Head of caudate nucleus (tissue), 42 donors: ENCODE data around the gene KCTD1.

Experiments
- DNase-seq, 42 donors: peaks; one replicate each; pipeline versions ENCODE4 v3.0.0 to v3.0.0-alpha.2; 2020 to 2021; ENCODE audit warnings: mixed read lengths in 7 of 42
- intact Hi-C: fragments of 100-400 bp; cut with DNase I; formaldehyde crosslinking; loops from one replicate; pipeline ENCODE4 v1.15.0; 2022

KCTD1 gene

GRCh38 chr18:26551695-26552081 is 3.3 kb upstream of the KCTD1 start:
- no peak for DNase-seq
- intact Hi-C loops = no loop called here

GRCh38 chr18:26550998-26551694 is 2.8 kb upstream of the KCTD1 start:
- DNase-seq = peak in 1 of 42 donors; percentile 17

DNA sequence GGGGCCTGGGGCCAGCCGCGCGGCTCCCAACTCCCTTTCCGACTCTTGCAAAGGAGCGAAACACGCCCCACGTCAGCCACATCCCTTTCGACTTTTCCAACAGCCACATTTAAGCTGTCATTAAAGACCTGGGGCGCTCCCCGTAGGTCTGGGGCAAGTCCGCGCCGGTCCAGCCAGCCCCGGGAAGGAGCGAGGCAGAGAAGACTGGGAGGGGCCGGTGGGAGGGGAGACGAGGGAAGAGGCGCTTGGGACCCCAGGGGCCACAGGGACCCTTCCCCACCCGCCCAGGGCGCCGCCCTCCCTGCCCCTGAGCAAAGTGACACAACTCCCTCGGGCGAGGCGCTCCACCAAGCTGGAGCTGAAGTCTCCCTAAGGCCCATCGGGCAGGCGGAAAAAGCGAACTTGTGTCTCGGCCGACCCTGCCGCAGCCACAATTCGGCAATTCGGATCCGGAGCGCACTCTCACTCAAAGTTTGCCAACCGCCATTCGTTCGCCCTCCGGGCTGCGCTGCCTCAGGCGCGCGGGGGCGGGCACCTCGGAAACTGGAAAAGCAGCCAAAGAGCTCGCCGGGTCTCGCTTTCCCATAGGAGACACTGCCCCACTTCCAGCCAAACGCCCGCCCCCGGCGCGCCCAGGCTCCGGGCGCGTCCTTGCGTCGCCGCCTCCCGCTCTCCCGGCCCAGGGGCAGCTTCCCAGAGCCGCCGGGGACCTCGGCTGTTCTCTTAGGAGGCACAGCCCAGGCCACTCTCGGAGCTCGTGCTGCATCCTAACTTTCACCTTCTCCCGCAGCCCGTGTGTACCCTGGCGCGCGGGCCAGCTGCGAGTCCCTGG is 1.1 kb upstream of the KCTD1 start:
- DNase-seq = peak in 41 of 42 donors; percentile 30 to 85 (median 66)
- intact Hi-C loops = loop anchor here (5.0 to 10.0 kb wide), 2 partner anchors 108 to 145 kb away; no protein-coding TSS in a partner anchor

More at GRCh38 chr18:26550998-26551694, 2.8 kb upstream of the KCTD1 start:
- intact Hi-C loops = no loop called here

DNA sequence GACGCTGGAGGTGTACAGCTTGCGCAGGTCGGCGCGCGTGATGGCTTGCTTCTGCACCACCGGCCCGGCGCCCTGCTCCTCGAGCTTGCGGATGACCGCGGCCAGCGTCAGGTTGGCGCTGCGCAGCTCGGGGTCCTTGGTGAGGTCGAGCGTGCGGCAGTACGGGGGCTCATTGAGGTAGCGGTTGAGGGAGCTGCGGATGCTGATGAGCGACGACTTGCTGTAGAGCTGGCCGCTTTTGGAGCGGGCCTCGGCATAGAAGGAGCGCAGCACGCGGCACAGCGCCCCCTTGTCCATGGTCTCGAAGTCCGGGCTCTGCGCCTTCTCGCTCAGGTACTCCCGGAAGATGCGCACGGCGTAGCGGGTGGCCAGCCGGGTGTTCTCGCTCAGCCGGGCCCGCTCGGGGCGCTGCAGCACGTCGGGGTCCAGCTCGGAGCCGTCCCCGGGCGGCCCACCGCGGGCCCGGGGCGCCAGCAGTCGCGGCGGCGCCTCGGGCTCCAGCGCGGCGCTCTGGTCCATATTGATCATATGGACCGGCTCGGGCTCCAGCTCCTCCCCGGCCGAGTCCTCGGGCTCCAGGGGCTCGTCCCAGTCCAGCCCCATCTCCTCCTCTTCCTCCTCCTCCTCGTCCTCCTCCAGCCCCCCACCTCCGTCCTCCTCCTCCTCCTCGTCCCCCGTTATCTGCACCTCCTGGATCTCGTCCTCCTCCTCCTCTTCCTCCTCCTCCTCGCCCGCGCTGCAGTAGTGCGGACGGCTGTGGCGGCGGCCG is 523 bp downstream of the KCTD1 start:
- peak; percentile 46 to 91 (median 80) for DNase-seq
- intact Hi-C loops = loop anchor here (5.0 to 10.0 kb wide), 2 partner anchors 109 to 143 kb away; no protein-coding TSS in a partner anchor

DNA sequence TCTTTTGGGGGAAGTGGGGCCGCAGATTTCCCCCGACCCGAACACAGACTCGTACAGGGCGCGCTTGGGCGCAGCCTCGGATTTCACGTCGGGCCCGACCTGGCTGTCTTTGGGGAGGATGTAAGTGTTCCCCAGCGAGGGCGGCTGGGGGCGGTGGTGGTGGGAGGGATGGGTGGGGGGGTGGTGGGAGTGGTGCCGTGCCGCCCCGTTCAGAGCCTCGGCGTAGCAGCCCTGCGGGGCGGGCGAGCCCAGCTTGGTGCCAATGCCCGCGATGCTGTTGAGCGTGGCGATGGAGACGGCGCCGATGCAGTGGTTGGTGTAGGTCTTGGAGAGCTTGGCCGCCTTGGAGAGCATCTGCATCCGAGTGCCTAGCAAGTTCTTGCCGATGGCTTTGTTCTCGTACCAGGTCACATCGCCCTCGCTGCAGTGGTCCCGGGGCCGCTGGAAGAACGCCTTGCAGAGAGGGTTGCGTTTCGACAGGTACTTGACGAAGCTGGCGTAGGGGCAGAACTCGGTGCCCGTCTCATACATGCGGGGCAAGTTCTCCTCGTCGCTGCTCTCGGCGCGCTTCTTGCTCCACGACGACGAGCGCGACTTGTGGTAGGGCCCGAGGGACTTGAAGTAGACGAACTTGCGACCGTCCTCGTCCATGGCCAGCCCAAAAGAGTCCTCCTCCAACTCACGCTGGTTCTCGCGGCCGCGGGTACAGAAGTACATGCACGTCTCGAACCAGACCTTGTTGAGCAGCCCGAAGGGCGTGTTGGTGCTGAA is 1.3 kb downstream of the KCTD1 start:
- DNase-seq = peak in 21 of 42 donors; percentile 22 to 60 (median 34)
- intact Hi-C loops = loop anchor here (5.0 to 10.0 kb wide), 2 partner anchors 110 to 142 kb away; no protein-coding TSS in a partner anchor

DNA sequence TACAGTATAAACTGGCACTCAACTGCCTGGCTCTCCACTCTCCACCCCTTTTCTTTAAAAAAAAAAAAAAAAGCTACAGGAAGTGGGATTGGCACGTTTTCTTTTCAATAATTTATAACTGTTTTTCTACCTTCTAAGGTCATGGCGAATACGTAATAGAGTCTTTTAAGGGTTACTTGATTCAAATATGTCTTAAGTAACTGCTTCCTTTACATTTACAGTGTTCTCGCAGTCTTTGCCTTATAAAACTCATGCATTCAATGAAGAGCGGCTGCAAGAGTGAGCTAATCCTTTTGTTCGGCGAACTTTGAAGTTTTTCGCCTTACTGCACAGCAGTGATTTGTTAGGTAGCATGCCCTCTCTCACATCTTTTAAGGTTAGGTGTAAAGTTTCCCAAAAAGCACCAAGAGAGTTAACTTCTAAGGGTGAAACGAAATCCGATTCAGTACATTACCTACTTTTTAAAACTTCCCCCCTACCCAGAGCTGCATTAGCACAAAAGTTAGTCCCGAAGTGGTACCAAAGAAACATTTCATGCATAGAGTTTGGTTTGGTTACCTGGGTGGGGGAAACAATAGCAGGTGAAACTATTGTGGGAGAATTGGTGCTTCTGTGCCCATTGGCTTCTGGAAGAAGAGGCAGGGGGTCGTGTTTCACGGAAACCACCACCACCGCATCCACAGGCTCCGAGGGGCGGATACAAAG is 2.0 kb downstream of the KCTD1 start:
- intact Hi-C loops = loop anchor here (5.0 to 10.0 kb wide), 2 partner anchors 111 to 142 kb away; no protein-coding TSS in a partner anchor
- peak in 1 of 42 donors; percentile 29 for DNase-seq

DNA sequence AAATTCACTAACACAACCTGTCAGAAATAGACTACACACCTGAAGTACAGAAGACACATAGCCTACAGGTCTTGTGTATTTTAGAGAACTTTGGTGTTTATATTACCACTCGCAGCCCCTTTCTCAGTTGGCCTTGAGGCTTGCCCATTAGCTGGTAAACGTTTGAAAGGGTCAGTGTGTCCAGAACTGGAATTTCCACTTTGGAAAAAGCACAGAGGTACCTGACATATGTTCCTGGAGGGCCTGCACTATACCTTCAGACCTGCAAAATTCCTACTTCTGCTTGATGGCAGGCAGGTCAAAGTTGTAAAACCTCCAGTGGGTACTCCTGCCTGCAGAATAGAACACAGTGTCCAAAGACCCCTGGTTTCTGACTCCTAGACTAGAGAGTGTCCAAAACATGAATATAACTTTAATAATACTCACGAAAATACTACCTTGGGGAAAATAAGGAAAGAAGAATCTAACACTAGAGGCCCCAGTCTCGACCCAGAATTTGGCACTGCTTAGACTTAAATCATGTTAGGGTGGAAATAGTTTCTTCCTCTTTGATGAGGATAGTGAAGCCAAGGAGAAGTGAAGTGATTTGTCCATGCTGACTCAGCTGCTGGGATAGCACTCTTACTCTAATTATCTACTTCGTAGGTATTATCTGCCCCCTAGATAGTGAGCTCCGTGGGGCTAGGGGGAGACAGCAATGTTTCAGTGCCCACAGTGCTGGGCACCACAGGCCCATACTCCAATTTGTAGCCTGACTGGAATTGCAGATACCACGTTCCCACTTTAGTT is 2.8 kb downstream of the KCTD1 start:
- DNase-seq = peak in 1 of 42 donors; percentile 40
- intact Hi-C loops = loop anchor here (5.0 to 10.0 kb wide), 2 partner anchors 112 to 141 kb away; no protein-coding TSS in a partner anchor

GRCh38 chr18:26544451-26544850 is 3.9 kb downstream of the KCTD1 start:
- peak in 1 of 42 donors; percentile 37 for DNase-seq
- intact Hi-C loops = loop anchor here (10.0 kb wide), 1 partner anchor 140 kb away; no protein-coding TSS in a partner anchor

- DNase-seq = peak in 1 of 42 donors; percentile 43
- intact Hi-C loops = loop anchor here (10.0 kb wide), 1 partner anchor 139 kb away; no protein-coding TSS in a partner anchor
Measured at GRCh38 chr18:26543373-26543772, 5.0 kb downstream of the KCTD1 start.

DNA sequence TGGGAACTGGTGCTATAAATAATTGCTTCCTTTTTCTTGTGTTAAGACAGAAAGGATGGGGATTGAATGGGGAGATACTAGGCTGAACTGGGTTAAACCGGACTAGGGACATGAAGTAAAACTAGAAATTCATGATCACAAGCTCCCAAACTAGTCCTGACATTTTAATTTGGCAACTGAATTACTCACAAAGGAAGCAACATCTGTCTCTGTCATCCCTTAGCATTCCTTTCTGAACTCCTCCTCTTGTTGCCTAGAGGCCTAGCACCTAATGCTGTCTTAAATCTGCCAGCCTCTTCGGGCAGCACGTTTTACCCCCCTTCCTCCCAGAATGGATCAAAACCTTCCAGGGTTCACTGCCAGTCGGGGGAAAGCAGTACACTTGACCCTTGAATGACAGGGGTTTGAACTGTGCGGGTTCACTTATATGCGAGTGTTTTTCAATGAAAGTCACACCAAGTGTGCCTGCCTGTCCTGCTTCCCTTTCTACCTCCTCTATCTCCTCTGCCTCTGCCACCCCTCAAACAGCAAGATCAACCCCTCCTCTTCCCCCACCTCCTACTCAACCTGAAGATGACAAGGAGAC is 8.2 kb downstream of the KCTD1 start:
- peak in 1 of 42 donors; percentile 40 for DNase-seq
- intact Hi-C loops = loop anchor here (10.0 kb wide), 1 partner anchor 135 kb away; no protein-coding TSS in a partner anchor

DNA sequence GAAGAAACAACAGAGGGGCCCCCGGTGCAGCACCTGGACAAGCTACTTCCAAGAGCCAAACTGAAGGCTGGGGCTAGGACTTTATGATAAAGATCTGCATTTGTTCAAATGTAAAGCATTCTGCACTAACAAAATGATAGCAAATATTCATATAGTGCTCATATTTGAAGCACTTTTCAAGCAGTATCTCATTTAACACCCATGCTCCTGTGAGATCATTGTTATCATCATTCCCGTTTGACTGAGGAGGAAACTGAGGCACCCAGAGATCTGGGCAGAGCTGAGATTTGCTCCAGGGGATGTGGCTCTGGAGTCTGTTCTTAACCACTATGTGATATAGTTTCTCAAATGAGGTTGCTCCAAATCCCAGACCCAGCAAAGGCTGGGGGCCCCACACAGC is 9.8 kb downstream of the KCTD1 start:
- intact Hi-C loops = no loop called here
- DNase-seq = peak in 1 of 42 donors; percentile 37

- intact Hi-C loops = no loop called here
- peak in 4 of 42 donors; percentile 29 to 62 (median 41) for DNase-seq
Measured at GRCh38 chr18:26536664-26537063, 11.7 kb downstream of the KCTD1 start.

- intact Hi-C loops = no loop called here
- DNase-seq = no peak
Measured at GRCh38 chr18:26536032-26536431, 12.3 kb downstream of the KCTD1 start.

DNA sequence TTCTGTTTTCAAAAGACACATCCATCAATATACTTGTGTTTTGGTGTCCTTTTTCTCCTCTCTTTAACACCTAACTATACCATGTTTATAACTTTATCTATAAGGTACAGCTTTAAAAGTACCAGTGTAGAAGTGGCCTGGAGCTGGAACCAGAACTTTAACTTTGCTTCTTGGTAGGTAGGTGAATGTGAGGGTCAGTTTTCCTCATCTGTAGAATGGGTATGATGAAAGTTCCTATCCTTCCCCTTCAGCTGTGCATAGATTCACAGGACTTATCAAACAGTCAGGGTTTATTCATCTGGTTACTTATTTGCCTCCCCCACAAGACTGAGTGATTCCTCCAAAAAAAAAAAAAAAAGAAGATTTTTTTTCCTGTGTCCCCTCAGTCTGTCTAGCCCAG is 12.7 kb downstream of the KCTD1 start:
- no peak for DNase-seq
- intact Hi-C loops = no loop called here

DNA sequence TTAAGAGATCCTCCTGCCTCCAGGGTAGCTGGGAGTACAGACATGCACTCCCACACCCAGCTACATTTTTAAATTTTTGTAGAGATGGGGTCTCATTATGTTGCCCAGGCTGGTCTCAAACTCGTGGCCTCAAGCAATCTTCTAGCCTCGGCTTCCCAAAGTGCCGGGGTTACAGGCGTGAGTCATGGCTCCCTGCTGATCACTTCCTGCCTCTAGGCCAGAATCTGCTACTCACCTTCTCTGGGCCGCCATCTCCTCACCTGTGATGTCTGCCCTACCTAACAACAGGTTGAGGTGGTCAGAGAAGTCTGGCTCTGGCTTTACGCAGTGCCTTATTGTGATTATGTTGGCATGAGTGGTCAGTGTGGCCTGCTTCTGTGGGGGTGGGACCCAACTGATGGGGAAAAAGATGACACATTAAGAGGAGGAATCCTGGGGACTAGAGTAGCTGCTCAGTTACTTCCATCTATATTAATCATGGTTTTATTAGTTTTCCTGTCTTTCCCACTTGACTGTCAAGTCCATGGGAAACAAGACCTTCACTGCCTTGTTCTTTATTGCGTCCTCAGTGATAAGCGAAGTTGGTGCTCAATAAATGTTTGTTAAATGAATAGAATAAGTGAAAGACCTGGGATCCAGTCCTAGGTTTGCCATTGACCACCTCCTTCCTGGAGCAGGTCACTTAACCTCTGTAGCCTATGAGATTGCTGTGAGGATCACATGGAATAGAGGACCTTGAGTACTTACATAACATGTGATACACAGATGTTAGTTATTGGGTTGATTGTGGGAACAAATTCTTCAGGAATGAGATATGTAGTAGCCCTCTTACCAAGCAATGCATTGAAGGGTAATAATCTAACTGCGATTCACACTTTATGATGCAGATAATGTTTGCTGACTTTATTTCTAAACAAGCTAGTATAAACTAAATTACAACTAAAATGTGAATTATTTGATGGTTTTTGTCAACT is 15.7 kb downstream of the KCTD1 start:
- intact Hi-C loops = no loop called here

More for the DNA sequence above, 15.7 kb downstream of the KCTD1 start:
- DNase-seq = no peak
